Naive thymus-derived CD4-positive, alpha-beta T cell (primary cell): ENCODE measurements around the gene DSCAM. TPM values are rescaled to one million over a fixed set of nuclear protein-coding genes. Genes with fewer than 3 reads are reported as not detected.

Experiments used
- ATAC-seq: fragments of 150-1000 bp; cut with Tn5 transposase; 2 replicates; pipeline ENCODE4 v1.10.0; 2021; ENCODE audit warnings: mild to moderate bottlenecking, moderate library complexity
- CTCF ChIA-PET: fragments of 350-600 bp; sonication (Branson Sonifier 250); formaldehyde crosslinking; loops from one replicate; lab custom pipeline; 2021; ENCODE audit warnings: antibody characterized with exemption; lab: Charles Lee
- POLR2A ChIA-PET: fragments of 350-600 bp; sonication (Branson Sonifier 250); formaldehyde crosslinking; loops from one replicate; lab custom pipeline; 2021; ENCODE audit warnings: antibody characterized with exemption, inconsistent platforms; lab: Charles Lee
- DNase-seq, 9 donors: peaks; one replicate each; pipeline versions ENCODE4 v3.0.0 to v3.0.0-alpha.2; 2020 to 2022; ENCODE audit warnings: mixed read lengths in 1 of 9
- H3K27ac ChIP-seq: one replicate; pipeline ENCODE4 v1.7.0; 2013; ENCODE audit warnings: mild to moderate bottlenecking, low read depth, low read length, moderate library complexity
- H3K27me3 ChIP-seq, 2 donors: one replicate each; pipeline ENCODE4 v1.7.0; 2013; ENCODE audit warnings: low read length in 2 of 2, mild to moderate bottlenecking in 2 of 2, moderate library complexity in 2 of 2; ENCODE audit not compliant: control insufficient read depth in 2 of 2, insufficient read depth in 2 of 2
- H3K36me3 ChIP-seq, 3 experiments: 1 replicate in 2 of 3; 2 replicates in 1 of 3; pipeline ENCODE4 v1.7.0; 2013; ENCODE audit warnings: low read length in 3 of 3, mild to moderate bottlenecking in 3 of 3, moderate library complexity in 1 of 3; ENCODE audit not compliant: insufficient read depth in 3 of 3, control insufficient read depth in 2 of 3
- H3K4me1 ChIP-seq, 2 donors: one replicate each; pipeline ENCODE4 v1.7.0; 2013; ENCODE audit warnings: low read length in 2 of 2, mild to moderate bottlenecking in 2 of 2, moderate library complexity in 1 of 2; ENCODE audit not compliant: control insufficient read depth in 2 of 2, insufficient read depth in 2 of 2
- H3K4me3 ChIP-seq: 2 replicates; pipeline ENCODE4 v1.7.0; 2013; ENCODE audit warnings: mild to moderate bottlenecking, low read length
- H3K9me3 ChIP-seq, 3 experiments: 1 replicate in 2 of 3; 2 replicates in 1 of 3; pipeline ENCODE4 v1.7.0; 2013; ENCODE audit warnings: low read length in 3 of 3; ENCODE audit not compliant: control insufficient read depth in 2 of 3
- H3K27ac Mint-ChIP-seq, 9 donors: one replicate each; pipeline ENCODE4 v1.8.0; 2020 to 2022; ENCODE audit warnings: mixed read lengths in 9 of 9, mild to moderate bottlenecking in 8 of 9, moderate library complexity in 5 of 9, inconsistent platforms in 2 of 9
- H3K27me3 Mint-ChIP-seq, 5 donors: one replicate each; pipeline ENCODE4 v1.8.0; 2021 to 2022; ENCODE audit warnings: mixed read lengths in 5 of 5, mild to moderate bottlenecking in 1 of 5
- H3K36me3 Mint-ChIP-seq, 5 donors: one replicate each; pipeline ENCODE4 v1.8.0; 2020 to 2022; ENCODE audit warnings: mixed read lengths in 5 of 5, mild to moderate bottlenecking in 3 of 5, inconsistent platforms in 1 of 5
- H3K4me1 Mint-ChIP-seq, 7 donors: one replicate each; pipeline ENCODE4 v1.8.0; 2020 to 2022; ENCODE audit warnings: mixed read lengths in 7 of 7, mild to moderate bottlenecking in 3 of 7, inconsistent platforms in 1 of 7
- H3K4me3 Mint-ChIP-seq, 10 donors: one replicate each; pipeline ENCODE4 v1.8.0; 2020 to 2022; ENCODE audit warnings: mild to moderate bottlenecking in 10 of 10, mixed read lengths in 10 of 10, moderate library complexity in 6 of 10, inconsistent platforms in 2 of 10
- H3K9me3 Mint-ChIP-seq, 11 donors: one replicate each; pipeline ENCODE4 v1.8.0; 2020 to 2022; ENCODE audit warnings: mixed read lengths in 11 of 11, mild to moderate bottlenecking in 4 of 11, inconsistent platforms in 1 of 11, moderate library complexity in 1 of 11
- intact Hi-C, 2 donors: fragments of 100-400 bp; cut with micrococcal nuclease; formaldehyde crosslinking; loops; one replicate each; pipeline ENCODE4 v1.15.1; 2023
- polyA plus RNA-seq, 2 donors: library from polyadenylated mRNA; unstranded; fragments of 300-500 nt; fragmentation: Illumina TruSeq; gene quantifications; one replicate each; pipeline ENCODE4 v1.2.3, GENCODE V29; 2021
- total RNA-seq, 6 experiments: library from RNA in 5 of 6; stranded (reverse) in 5 of 6; gene quantifications; 1 replicate in 5 of 6; 2 replicates in 1 of 6; pipeline ENCODE4 v1.2.3 and lab custom pipeline; 2021 to 2026

The DSCAM gene
- total and polyA plus RNA-seq, 7 experiments from 2014 or later: not detected

- Mint-ChIP-seq H3K36me3 (no peaks in the 10 kb centered on the region), H3K4me3 (no peak overlapping the region), H3K4me1 (no peaks in the 10 kb centered on the region), H3K27me3 (peaks cover 0 to 3% (median 0%) of the 10 kb centered on the region in 5 donors), H3K27ac (peak overlapping the region in 1 of 9 donors; percentile 46), H3K9me3 (peaks cover 0 to 11% (median 2%) of the 10 kb centered on the region in 11 donors)
- POLR2A ChIA-PET: no interaction called here
- DNase-seq (no peak), ATAC-seq (no peak)
- intact Hi-C loops: no loop called here
- Histone ChIP-seq H3K9me3 (no peaks in the 10 kb centered on the region), H3K4me3 (no peak overlapping the region), H3K27ac (no peak overlapping the region), H3K4me1 (no peaks in the 10 kb centered on the region), H3K36me3 (no peaks in the 10 kb centered on the region), H3K27me3 (no peaks in the 10 kb centered on the region)
- CTCF ChIA-PET: no interaction called here
Observed at GRCh38 chr21:40577285-40578043, 269.5 kb downstream of the DSCAM start.

GRCh38 chr21:40575976-40576375 is 271.0 kb downstream of the DSCAM start:
- Mint-ChIP-seq H3K36me3 (no peaks in the 10 kb centered on the region), H3K27ac (no peak overlapping the region), H3K9me3 (peaks cover 0 to 11% (median 2%) of the 10 kb centered on the region in 11 donors), H3K27me3 (peaks cover 0 to 4% (median 0%) of the 10 kb centered on the region in 5 donors), H3K4me1 (no peaks in the 10 kb centered on the region), H3K4me3 (no peak overlapping the region)
- intact Hi-C loops: no loop called here
- H3K4me1 ChIP-seq: no peaks in the 10 kb centered on the region
- no peaks in the 10 kb centered on the region for H3K9me3 ChIP-seq
- no peak overlapping the region for H3K27ac ChIP-seq
- CTCF ChIA-PET: no interaction called here
- POLR2A ChIA-PET: no interaction called here
- H3K36me3 ChIP-seq: no peaks in the 10 kb centered on the region
- ATAC-seq: no peak
- H3K27me3 ChIP-seq: no peaks in the 10 kb centered on the region
- DNase-seq: no peak
- H3K4me3 ChIP-seq: no peak overlapping the region

- Mint-ChIP-seq H3K4me3 (no peak overlapping the region), H3K27ac (no peak overlapping the region), H3K9me3 (peaks cover 0 to 24% (median 10%) of the 10 kb centered on the region in 11 donors), H3K36me3 (no peaks in the 10 kb centered on the region), H3K4me1 (no peaks in the 10 kb centered on the region), H3K27me3 (peaks cover 0 to 35% (median 14%) of the 10 kb centered on the region in 5 donors)
- ChIA-PET CTCF (no interaction called here), POLR2A (no interaction called here)
- Histone ChIP-seq H3K9me3 (no peaks in the 10 kb centered on the region), H3K4me3 (no peak overlapping the region), H3K4me1 (no peaks in the 10 kb centered on the region), H3K27ac (no peak overlapping the region), H3K36me3 (no peaks in the 10 kb centered on the region), H3K27me3 (no peaks in the 10 kb centered on the region)
- intact Hi-C loops: no loop called here
- DNase-seq: no peak
- no peak for ATAC-seq
Observed at GRCh38 chr21:40569357-40569756, 277.6 kb downstream of the DSCAM start.

- peaks cover 0 to 24% (median 10%) of the 10 kb centered on the region in 11 donors for H3K9me3 Mint-ChIP-seq
- H3K36me3 Mint-ChIP-seq: no peaks in the 10 kb centered on the region
- POLR2A ChIA-PET: no interaction called here
- no peaks in the 10 kb centered on the region for H3K36me3 ChIP-seq
- no peaks in the 10 kb centered on the region for H3K9me3 ChIP-seq
- CTCF ChIA-PET: no interaction called here
- no peak overlapping the region for H3K27ac Mint-ChIP-seq
- intact Hi-C loops: no loop called here
- DNase-seq: no peak
- no peak overlapping the region for H3K4me3 ChIP-seq
- H3K4me3 Mint-ChIP-seq: no peak overlapping the region
- no peak for ATAC-seq
- no peaks in the 10 kb centered on the region for H3K4me1 ChIP-seq
- H3K27me3 ChIP-seq: no peaks in the 10 kb centered on the region
- no peak overlapping the region for H3K27ac ChIP-seq
- H3K4me1 Mint-ChIP-seq: no peaks in the 10 kb centered on the region
- H3K27me3 Mint-ChIP-seq: peaks cover 0 to 35% (median 14%) of the 10 kb centered on the region in 5 donors
Observed at GRCh38 chr21:40568807-40569206, 278.2 kb downstream of the DSCAM start.

GRCh38 chr21:40567501-40567900 is 279.5 kb downstream of the DSCAM start:
- H3K4me3 Mint-ChIP-seq: no peak overlapping the region
- no peaks in the 10 kb centered on the region for H3K36me3 ChIP-seq
- H3K27ac Mint-ChIP-seq: no peak overlapping the region
- H3K9me3 Mint-ChIP-seq: peaks cover 0 to 24% (median 10%) of the 10 kb centered on the region in 11 donors
- H3K4me1 ChIP-seq: no peaks in the 10 kb centered on the region
- intact Hi-C loops: no loop called here
- CTCF ChIA-PET: no interaction called here
- H3K4me3 ChIP-seq: no peak overlapping the region
- H3K27me3 ChIP-seq: no peaks in the 10 kb centered on the region
- ATAC-seq: no peak
- H3K4me1 Mint-ChIP-seq: no peaks in the 10 kb centered on the region
- POLR2A ChIA-PET: no interaction called here
- no peak overlapping the region for H3K27ac ChIP-seq
- H3K9me3 ChIP-seq: no peaks in the 10 kb centered on the region
- no peak for DNase-seq
- H3K27me3 Mint-ChIP-seq: peaks cover 0 to 35% (median 14%) of the 10 kb centered on the region in 5 donors
- no peaks in the 10 kb centered on the region for H3K36me3 Mint-ChIP-seq

- POLR2A ChIA-PET: interaction anchor here (0.5 kb wide), 1 partner anchor 639 kb away, joined by 3 read pairs; no protein-coding TSS in a partner anchor
- no peaks in the 10 kb centered on the region for H3K4me1 Mint-ChIP-seq
- H3K27ac Mint-ChIP-seq: no peak overlapping the region
Observed at GRCh38 chr21:40566486-40566885, 280.5 kb downstream of the DSCAM start.

GRCh38 chr21:40564318-40564717 is 282.6 kb downstream of the DSCAM start:
- no peaks in the 10 kb centered on the region for H3K36me3 ChIP-seq
- no peak for DNase-seq
- H3K27me3 ChIP-seq: no peaks in the 10 kb centered on the region
- Mint-ChIP-seq H3K4me1 (no peaks in the 10 kb centered on the region), H3K9me3 (peaks cover 0 to 8% (median 2%) of the 10 kb centered on the region in 11 donors), H3K36me3 (no peaks in the 10 kb centered on the region), H3K27me3 (peaks cover 0 to 18% (median 4%) of the 10 kb centered on the region in 5 donors), H3K27ac (no peak overlapping the region), H3K4me3 (no peak overlapping the region)
- no peak overlapping the region for H3K27ac ChIP-seq
- ATAC-seq: no peak
- no peak overlapping the region for H3K4me3 ChIP-seq
- no peaks in the 10 kb centered on the region for H3K9me3 ChIP-seq
- POLR2A ChIA-PET: no interaction called here
- intact Hi-C loops: no loop called here
- no peaks in the 10 kb centered on the region for H3K4me1 ChIP-seq
- CTCF ChIA-PET: no interaction called here

More at GRCh38 chr21:40566486-40566885, 280.5 kb downstream of the DSCAM start:
- intact Hi-C loops: no loop called here
- H3K4me3 Mint-ChIP-seq: no peak overlapping the region
- H3K27ac ChIP-seq: no peak overlapping the region
- no peak for DNase-seq
- H3K36me3 Mint-ChIP-seq: no peaks in the 10 kb centered on the region
- no peak overlapping the region for H3K4me3 ChIP-seq
- H3K9me3 Mint-ChIP-seq: peaks cover 0 to 24% (median 10%) of the 10 kb centered on the region in 11 donors
- H3K4me1 ChIP-seq: no peaks in the 10 kb centered on the region
- H3K9me3 ChIP-seq: no peaks in the 10 kb centered on the region
- H3K27me3 ChIP-seq: no peaks in the 10 kb centered on the region
- H3K36me3 ChIP-seq: no peaks in the 10 kb centered on the region
- CTCF ChIA-PET: no interaction called here
- no peak for ATAC-seq
- H3K27me3 Mint-ChIP-seq: peaks cover 0 to 35% (median 14%) of the 10 kb centered on the region in 5 donors
